Body of pancreas (tissue), 4 donors: ENCODE measurements around the gene SEMA4D.

Experiments
- CTCF ChIP-seq, 7 experiments: fragments of 450-650 bp in 4 of 7; fragments of 200-600 bp in 3 of 7; sonication (generic) in 3 of 7; IDR thresholded peaks; one replicate each; pipeline ENCODE4 v1.5.1; 2016 to 2019; ENCODE audit warnings: antibody characterized with exemption in 7 of 7
- POLR2A ChIP-seq, 3 donors: fragments of 450-650 bp; IDR thresholded peaks; one replicate each; pipeline ENCODE4 v1.6.1; 2016; ENCODE audit warnings: antibody characterized with exemption in 3 of 3, mild to moderate bottlenecking in 2 of 3

DNA sequence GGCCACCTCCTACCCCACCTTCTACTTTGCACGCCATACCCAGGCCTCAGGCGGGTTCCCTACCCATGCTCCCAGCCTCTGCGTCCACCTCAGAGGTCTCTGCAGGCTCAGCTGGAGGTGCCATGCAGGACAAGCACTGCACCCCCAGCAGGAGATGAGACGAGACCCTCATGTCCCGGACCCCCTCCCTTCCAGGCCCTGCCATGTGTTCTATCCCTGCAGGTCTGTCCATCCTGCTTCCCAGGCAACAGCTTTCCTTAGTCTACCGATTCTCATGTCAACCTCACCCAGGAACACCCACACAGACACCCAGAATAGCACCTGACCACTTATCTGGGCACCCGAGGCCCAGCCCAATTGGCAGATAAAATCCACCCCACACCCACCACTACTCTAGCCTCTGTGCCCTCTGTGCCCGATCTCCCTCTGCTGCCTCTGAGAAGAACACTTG is 52.1 kb downstream of the SEMA4D start:
- TF ChIP-seq POLR2A (IDR thresholded peaks at IDR 0.05) (no peak), CTCF (IDR thresholded peaks at IDR 0.05) (no peak)
